Neural progenitor cell (in vitro differentiated cells): ENCODE measurements around the gene SETD2. TPM values are rescaled to one million over a fixed set of nuclear protein-coding genes. Genes with fewer than 3 reads are reported as not detected.

Experiments
- DNase-seq: peaks from one replicate; pipeline ENCODE4 v3.0.0-alpha.2; 2016; ENCODE audit warnings: low spot score
- H2AFZ ChIP-seq: fragments of 200-600 bp; sonication (generic); replicated peaks from 2 replicates; pipeline ENCODE4 v1.6.1; 2016; ENCODE audit warnings: antibody characterized with exemption
- H3F3A ChIP-seq: fragments of 200-600 bp; sonication (generic); 2 replicates; pipeline ENCODE4 v1.6.1; 2016; ENCODE audit warnings: antibody characterized with exemption, low read depth
- H3K27ac ChIP-seq: fragments of 200-600 bp; sonication (generic); 2 replicates; pipeline ENCODE4 v1.5.1; 2016; ENCODE audit warnings: mild to moderate bottlenecking
- H3K27me3 ChIP-seq: fragments of 200-600 bp; sonication (generic); 2 replicates; pipeline ENCODE4 v1.6.1; 2016; ENCODE audit warnings: mild to moderate bottlenecking, moderate library complexity
- H3K36me3 ChIP-seq: fragments of 200-600 bp; sonication (generic); 2 replicates; pipeline ENCODE4 v1.5.1; 2016
- H3K4me1 ChIP-seq: fragments of 200-600 bp; sonication (generic); 2 replicates; pipeline ENCODE4 v1.6.1; 2016; ENCODE audit warnings: mixed run types
- H3K4me2 ChIP-seq: fragments of 200-600 bp; sonication (generic); 2 replicates; pipeline ENCODE4 v1.6.1; 2016
- H3K4me3 ChIP-seq: fragments of 200-600 bp; sonication (generic); 2 replicates; pipeline ENCODE4 v1.5.1; 2016
- H3K79me2 ChIP-seq: fragments of 200-600 bp; sonication (generic); 2 replicates; pipeline ENCODE4 v1.6.1; 2016; ENCODE audit warnings: low read depth
- H3K9ac ChIP-seq: fragments of 200-600 bp; sonication (generic); 2 replicates; pipeline ENCODE4 v1.6.1; 2016
- H3K9me3 ChIP-seq: fragments of 200-600 bp; sonication (generic); 2 replicates; pipeline ENCODE4 v1.5.1; 2016; ENCODE audit warnings: low read depth
- H4K20me1 ChIP-seq: fragments of 200-600 bp; sonication (generic); 2 replicates; pipeline ENCODE4 v1.6.1; 2016; ENCODE audit warnings: low read depth
- H3K27ac Mint-ChIP-seq: 3 replicates; pipeline ENCODE4 v1.8.0; 2021; ENCODE audit warnings: mixed read lengths
- H3K27me3 Mint-ChIP-seq: 2 replicates; pipeline ENCODE4 v1.8.0; 2022; ENCODE audit warnings: low read depth, mild to moderate bottlenecking, inconsistent platforms, moderate library complexity, mixed read lengths; ENCODE audit not compliant: insufficient read depth
- H3K36me3 Mint-ChIP-seq: 3 replicates; pipeline ENCODE4 v1.8.0; 2021; ENCODE audit warnings: mixed read lengths
- H3K4me1 Mint-ChIP-seq: 3 replicates; pipeline ENCODE4 v1.8.0; 2021; ENCODE audit warnings: mixed read lengths
- H3K4me3 Mint-ChIP-seq: 3 replicates; pipeline ENCODE4 v1.8.0; 2021; ENCODE audit warnings: mild to moderate bottlenecking, moderate library complexity, mixed read lengths
- H3K9me3 Mint-ChIP-seq: 3 replicates; pipeline ENCODE4 v1.8.0; 2020; ENCODE audit warnings: mixed read lengths
- EZH2 ChIP-seq: fragments of 200-600 bp; sonication (generic); IDR thresholded peaks from 2 replicates; pipeline ENCODE4 v1.6.1; 2017; ENCODE audit warnings: antibody characterized with exemption, mild to moderate bottlenecking, moderate library complexity
- EZH2phosphoT487 ChIP-seq: fragments of 200-600 bp; sonication (generic); IDR thresholded peaks from 2 replicates; pipeline ENCODE4 v1.6.1; 2017; ENCODE audit warnings: antibody characterized with exemption
- total RNA-seq: library from RNA; depleted of rRNA; stranded (reverse); fragments of >200 nt; gene quantifications from 2 replicates; pipeline ENCODE4 v1.2.3, GENCODE V29; 2015; ENCODE audit warnings: low replicate concordance
- TF ChIP-seq, protein P1 (sequence below): fragments of 200-600 bp; sonication (generic); IDR thresholded peaks from 2 replicates; pipeline ENCODE4 v1.5.1; 2017; ENCODE audit warnings: antibody characterized with exemption, mild to moderate bottlenecking

SETD2 gene
- total RNA-seq, 1 donor from 2014 or later = 46.0 TPM

DNA sequence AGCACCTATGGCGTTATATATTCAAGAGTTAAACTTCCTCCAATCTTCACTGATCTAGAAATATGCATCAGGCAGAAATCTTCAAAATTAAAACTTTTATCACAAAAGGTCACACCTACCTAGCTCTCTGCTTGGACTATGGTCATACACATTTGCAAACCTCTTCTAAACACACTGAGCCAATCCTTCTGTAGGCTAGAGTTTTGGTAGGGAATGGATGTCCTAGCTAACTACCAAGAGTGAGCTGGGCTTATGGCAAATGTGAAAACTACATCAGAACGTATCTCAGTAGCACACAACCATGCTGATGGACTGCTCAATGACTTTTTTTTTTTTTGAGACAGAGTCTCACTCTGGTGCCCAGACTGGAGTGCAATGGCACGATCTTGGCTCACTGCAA, 29.6 kb downstream of the SETD2 start:
- H3K79me2 ChIP-seq = peaks cover 100% of the 10 kb centered on the region
- peaks cover 7% of the 10 kb centered on the region for H3F3A ChIP-seq
- peaks cover 8% of the 10 kb centered on the region for H3K4me1 ChIP-seq
- TF ChIP-seq EZH2 = no peak
- no peak for TF ChIP-seq EZH2phosphoT487
- TF ChIP-seq, protein P1, sequence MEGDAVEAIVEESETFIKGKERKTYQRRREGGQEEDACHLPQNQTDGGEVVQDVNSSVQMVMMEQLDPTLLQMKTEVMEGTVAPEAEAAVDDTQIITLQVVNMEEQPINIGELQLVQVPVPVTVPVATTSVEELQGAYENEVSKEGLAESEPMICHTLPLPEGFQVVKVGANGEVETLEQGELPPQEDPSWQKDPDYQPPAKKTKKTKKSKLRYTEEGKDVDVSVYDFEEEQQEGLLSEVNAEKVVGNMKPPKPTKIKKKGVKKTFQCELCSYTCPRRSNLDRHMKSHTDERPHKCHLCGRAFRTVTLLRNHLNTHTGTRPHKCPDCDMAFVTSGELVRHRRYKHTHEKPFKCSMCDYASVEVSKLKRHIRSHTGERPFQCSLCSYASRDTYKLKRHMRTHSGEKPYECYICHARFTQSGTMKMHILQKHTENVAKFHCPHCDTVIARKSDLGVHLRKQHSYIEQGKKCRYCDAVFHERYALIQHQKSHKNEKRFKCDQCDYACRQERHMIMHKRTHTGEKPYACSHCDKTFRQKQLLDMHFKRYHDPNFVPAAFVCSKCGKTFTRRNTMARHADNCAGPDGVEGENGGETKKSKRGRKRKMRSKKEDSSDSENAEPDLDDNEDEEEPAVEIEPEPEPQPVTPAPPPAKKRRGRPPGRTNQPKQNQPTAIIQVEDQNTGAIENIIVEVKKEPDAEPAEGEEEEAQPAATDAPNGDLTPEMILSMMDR = no peak
- no peak overlapping the region for H3K9ac ChIP-seq
- H3K27ac ChIP-seq = no peak overlapping the region
- no peaks in the 10 kb centered on the region for H3K27me3 ChIP-seq
- H3K36me3 ChIP-seq = no peaks in the 10 kb centered on the region
- no peak overlapping the region for H2AFZ ChIP-seq
- DNase-seq = no peak
- Mint-ChIP-seq H3K36me3 (peaks cover 23% of the 10 kb centered on the region), H3K4me1 (peaks cover 2% of the 10 kb centered on the region), H3K27me3 (no peaks in the 10 kb centered on the region), H3K9me3 (peaks cover 10% of the 10 kb centered on the region), H3K4me3 (no peak overlapping the region), H3K27ac (no peak overlapping the region)
- no peaks in the 10 kb centered on the region for H3K9me3 ChIP-seq
- no peak overlapping the region for H3K4me3 ChIP-seq
- no peak overlapping the region for H3K4me2 ChIP-seq
- H4K20me1 ChIP-seq = peaks cover 54% of the 10 kb centered on the region

DNA sequence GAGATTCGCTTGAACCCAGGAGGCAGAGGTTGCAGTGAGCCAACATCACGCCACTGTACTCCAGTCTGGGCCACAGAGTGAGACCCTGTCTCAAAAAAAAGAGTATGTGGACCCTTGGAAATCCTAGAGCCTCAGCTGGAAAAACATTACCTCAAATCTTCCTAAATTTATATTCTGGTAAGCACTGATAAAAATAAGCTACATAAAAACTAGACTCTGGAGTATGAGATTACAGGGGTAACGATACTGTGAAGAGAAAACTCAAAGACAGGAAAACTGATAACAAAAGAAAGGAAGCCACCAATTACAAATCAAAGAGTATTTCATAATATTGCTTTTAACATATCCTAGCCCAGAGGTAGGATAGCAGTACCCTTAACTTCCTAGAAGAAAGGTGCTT, 30.3 kb downstream of the SETD2 start:
- Histone ChIP-seq H3F3A (peaks cover 4% of the 10 kb centered on the region), H3K9me3 (no peaks in the 10 kb centered on the region), H3K79me2 (peaks cover 100% of the 10 kb centered on the region), H3K27ac (no peak overlapping the region), H3K36me3 (no peaks in the 10 kb centered on the region), H3K4me1 (peaks cover 8% of the 10 kb centered on the region), H4K20me1 (peaks cover 55% of the 10 kb centered on the region), H3K27me3 (no peaks in the 10 kb centered on the region), H3K4me3 (no peak overlapping the region), H2AFZ (no peak overlapping the region), H3K9ac (no peak overlapping the region), H3K4me2 (no peak overlapping the region)
- Mint-ChIP-seq H3K4me1 (peaks cover 2% of the 10 kb centered on the region), H3K4me3 (no peak overlapping the region), H3K27ac (no peak overlapping the region), H3K36me3 (peaks cover 20% of the 10 kb centered on the region), H3K9me3 (peaks cover 5% of the 10 kb centered on the region), H3K27me3 (no peaks in the 10 kb centered on the region)
- TF ChIP-seq, protein P1 = no peak
- no peak for TF ChIP-seq EZH2
- no peak for TF ChIP-seq EZH2phosphoT487
- no peak for DNase-seq

DNA sequence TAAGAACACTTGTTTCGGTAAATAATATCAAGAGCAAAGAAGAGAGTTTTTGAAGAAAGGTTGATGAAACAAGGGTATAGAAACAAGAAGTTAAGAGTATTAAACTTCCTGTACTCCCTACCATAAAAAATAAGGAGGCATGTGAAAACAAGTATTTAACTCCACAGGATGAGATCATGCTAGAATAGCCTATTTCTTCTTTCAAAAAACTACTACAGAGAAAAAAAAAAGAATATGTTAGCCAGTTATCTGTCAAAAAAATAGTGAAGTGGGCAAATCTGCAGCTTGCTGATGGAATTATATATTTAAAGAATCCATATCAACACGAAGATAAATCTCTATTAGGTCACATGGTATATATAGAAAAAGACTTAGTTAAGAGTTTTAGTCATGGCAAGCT, 33.4 kb downstream of the SETD2 start:
- no peaks in the 10 kb centered on the region for H3K36me3 ChIP-seq
- DNase-seq = no peak
- Mint-ChIP-seq H3K4me3 (no peak overlapping the region), H3K4me1 (peaks cover 6% of the 10 kb centered on the region), H3K36me3 (peaks cover 36% of the 10 kb centered on the region), H3K9me3 (peaks cover 5% of the 10 kb centered on the region), H3K27me3 (no peaks in the 10 kb centered on the region), H3K27ac (no peak overlapping the region)
- no peak overlapping the region for H2AFZ ChIP-seq
- no peak overlapping the region for H3K4me2 ChIP-seq
- peaks cover 46% of the 10 kb centered on the region for H4K20me1 ChIP-seq
- H3F3A ChIP-seq = no peaks in the 10 kb centered on the region
- H3K9me3 ChIP-seq = no peaks in the 10 kb centered on the region
- H3K4me3 ChIP-seq = no peak overlapping the region
- H3K27ac ChIP-seq = no peak overlapping the region
- H3K79me2 ChIP-seq = peaks cover 100% of the 10 kb centered on the region
- H3K9ac ChIP-seq = no peak overlapping the region
- H3K4me1 ChIP-seq = no peaks in the 10 kb centered on the region
- H3K27me3 ChIP-seq = no peaks in the 10 kb centered on the region
- TF ChIP-seq EZH2phosphoT487 (no peak), EZH2 (no peak)
- TF ChIP-seq, protein P1 = no peak
